HL-60 (cell line): ENCODE measurements around the gene YKT6.
"Not testable (repeated sequence)": the region's sequence is repeated elsewhere in the genome, so short reads cannot be mapped to it uniquely, and the experiment has no call there.

Source experiments
- DNase-seq, 2 experiments: peaks; one replicate each; pipeline ENCODE4 v3.0.0-alpha.2; 2010 to 2020; ENCODE audit warnings: low read depth in 1 of 2, low spot score in 1 of 2
- H3K27ac ChIP-seq: fragments of 250-450 bp; sonication (Bioruptor Pico); replicated peaks from 2 replicates; pipeline ENCODE4 v1.5.1; 2020; ENCODE audit warnings: mild to moderate bottlenecking, moderate library complexity
- H3K27me3 ChIP-seq: fragments of 250-450 bp; sonication (Bioruptor Pico); 2 replicates; pipeline ENCODE4 v1.5.1; 2021; ENCODE audit warnings: mild to moderate bottlenecking, moderate library complexity; ENCODE audit not compliant: insufficient read depth, poor library complexity, severe bottlenecking
- H3K4me3 ChIP-seq: replicated peaks from 2 replicates; pipeline ENCODE4 v1.5.1; 2011; ENCODE audit warnings: mild to moderate bottlenecking, control low read depth, low read length; ENCODE audit not compliant: insufficient read depth
- GABPA ChIP-seq: IDR thresholded peaks from 2 replicates; pipeline ENCODE4 v1.6.1; 2012; ENCODE audit warnings: low read depth
- POLR2AphosphoS5 ChIP-seq: IDR thresholded peaks from 2 replicates; pipeline ENCODE4 v1.6.1; 2012; ENCODE audit warnings: low read depth
- SPI1 ChIP-seq: IDR thresholded peaks from 2 replicates; pipeline ENCODE4 v1.6.1; 2012; ENCODE audit warnings: low read depth, mild to moderate bottlenecking, borderline replicate concordance
- TF ChIP-seq, protein P1 (sequence below): IDR thresholded peaks from one replicate; pipeline ENCODE4 v1.5.1; 2011; ENCODE audit warnings: low read length, control low read depth, inconsistent platforms; ENCODE audit not compliant: insufficient read depth
- TF ChIP-seq, protein P2 (sequence below): IDR thresholded peaks from 2 replicates; pipeline ENCODE4 v1.6.1; 2012; ENCODE audit warnings: low read depth; ENCODE audit not compliant: insufficient replicate concordance

YKT6 gene

DNA sequence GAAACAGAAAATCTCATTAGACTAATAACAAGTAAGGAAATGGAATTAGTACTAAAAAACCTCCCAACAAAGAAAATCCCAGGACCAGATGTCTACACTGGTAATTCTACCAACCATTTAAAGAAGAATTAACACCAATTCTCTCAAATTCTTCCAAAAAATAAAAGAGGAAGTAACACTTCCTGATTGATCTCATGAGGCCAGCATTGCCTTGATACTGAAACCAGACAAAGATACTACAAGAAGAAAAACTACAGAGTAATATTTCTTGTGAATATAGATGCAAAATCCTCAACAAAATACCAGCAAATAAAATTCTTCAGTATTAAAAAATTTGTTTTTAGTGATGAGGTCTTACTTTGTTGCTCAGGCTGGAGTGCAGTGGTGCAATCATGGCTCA, 32.9 kb upstream of the YKT6 start:
- no peak for TF ChIP-seq GABPA
- peak; percentile 12; the same call in 1 of the 2 replicates for TF ChIP-seq SPI1
- TF ChIP-seq, protein P1, sequence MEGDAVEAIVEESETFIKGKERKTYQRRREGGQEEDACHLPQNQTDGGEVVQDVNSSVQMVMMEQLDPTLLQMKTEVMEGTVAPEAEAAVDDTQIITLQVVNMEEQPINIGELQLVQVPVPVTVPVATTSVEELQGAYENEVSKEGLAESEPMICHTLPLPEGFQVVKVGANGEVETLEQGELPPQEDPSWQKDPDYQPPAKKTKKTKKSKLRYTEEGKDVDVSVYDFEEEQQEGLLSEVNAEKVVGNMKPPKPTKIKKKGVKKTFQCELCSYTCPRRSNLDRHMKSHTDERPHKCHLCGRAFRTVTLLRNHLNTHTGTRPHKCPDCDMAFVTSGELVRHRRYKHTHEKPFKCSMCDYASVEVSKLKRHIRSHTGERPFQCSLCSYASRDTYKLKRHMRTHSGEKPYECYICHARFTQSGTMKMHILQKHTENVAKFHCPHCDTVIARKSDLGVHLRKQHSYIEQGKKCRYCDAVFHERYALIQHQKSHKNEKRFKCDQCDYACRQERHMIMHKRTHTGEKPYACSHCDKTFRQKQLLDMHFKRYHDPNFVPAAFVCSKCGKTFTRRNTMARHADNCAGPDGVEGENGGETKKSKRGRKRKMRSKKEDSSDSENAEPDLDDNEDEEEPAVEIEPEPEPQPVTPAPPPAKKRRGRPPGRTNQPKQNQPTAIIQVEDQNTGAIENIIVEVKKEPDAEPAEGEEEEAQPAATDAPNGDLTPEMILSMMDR = no peak
- DNase-seq = peak in 1 of 2 experiments; percentile 22
- H3K27ac ChIP-seq = no peak overlapping the region
- H3K27me3 ChIP-seq = no peaks in the 10 kb centered on the region
- H3K4me3 ChIP-seq = no peak overlapping the region

DNA sequence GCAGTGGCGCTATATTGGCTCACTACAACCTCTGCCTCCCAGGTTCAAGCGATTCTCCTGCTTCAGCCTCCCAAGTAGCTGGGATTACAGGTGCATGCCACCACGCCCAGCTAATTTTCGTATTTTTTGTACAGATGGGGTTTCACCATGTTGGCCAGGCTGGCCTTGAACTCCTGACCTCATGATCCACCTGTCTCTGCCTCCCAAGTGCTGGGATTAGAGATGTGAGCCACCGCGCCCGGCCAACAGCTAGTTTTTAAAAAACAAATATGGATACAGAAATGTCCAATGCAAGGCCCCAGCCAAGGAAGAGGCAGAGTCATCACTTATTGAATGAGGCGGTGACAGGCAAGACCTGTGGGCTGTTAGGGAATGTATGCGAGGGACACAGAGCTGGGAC, 28.9 kb upstream of the YKT6 start:
- not testable (repeated sequence) for H3K27me3 ChIP-seq, H3K4me3 ChIP-seq, DNase-seq, H3K27ac ChIP-seq

DNA sequence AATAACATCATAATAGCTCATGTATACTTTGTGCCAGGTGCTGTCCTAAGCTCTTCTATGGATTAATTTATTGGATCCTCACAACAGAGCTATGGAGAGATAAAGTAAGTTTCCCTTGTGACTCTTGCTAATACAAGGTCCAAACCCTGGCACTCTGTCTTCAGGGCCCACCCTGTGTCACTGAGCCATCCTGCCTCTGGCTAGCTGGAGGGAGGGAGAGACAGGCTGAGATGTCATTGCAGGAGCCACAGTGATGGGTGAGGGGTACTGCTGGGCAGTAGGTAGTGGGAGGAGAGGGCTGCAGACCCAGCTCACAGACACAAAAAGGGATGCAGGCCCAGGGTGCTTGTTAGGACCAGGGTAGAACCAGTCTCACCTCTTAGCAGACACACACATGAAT, 28.4 kb upstream of the YKT6 start:
- H3K27me3 ChIP-seq = no peaks in the 10 kb centered on the region
- no peak overlapping the region for H3K4me3 ChIP-seq
- no peak overlapping the region for H3K27ac ChIP-seq
- no peak for DNase-seq
- TF ChIP-seq, protein P2, sequence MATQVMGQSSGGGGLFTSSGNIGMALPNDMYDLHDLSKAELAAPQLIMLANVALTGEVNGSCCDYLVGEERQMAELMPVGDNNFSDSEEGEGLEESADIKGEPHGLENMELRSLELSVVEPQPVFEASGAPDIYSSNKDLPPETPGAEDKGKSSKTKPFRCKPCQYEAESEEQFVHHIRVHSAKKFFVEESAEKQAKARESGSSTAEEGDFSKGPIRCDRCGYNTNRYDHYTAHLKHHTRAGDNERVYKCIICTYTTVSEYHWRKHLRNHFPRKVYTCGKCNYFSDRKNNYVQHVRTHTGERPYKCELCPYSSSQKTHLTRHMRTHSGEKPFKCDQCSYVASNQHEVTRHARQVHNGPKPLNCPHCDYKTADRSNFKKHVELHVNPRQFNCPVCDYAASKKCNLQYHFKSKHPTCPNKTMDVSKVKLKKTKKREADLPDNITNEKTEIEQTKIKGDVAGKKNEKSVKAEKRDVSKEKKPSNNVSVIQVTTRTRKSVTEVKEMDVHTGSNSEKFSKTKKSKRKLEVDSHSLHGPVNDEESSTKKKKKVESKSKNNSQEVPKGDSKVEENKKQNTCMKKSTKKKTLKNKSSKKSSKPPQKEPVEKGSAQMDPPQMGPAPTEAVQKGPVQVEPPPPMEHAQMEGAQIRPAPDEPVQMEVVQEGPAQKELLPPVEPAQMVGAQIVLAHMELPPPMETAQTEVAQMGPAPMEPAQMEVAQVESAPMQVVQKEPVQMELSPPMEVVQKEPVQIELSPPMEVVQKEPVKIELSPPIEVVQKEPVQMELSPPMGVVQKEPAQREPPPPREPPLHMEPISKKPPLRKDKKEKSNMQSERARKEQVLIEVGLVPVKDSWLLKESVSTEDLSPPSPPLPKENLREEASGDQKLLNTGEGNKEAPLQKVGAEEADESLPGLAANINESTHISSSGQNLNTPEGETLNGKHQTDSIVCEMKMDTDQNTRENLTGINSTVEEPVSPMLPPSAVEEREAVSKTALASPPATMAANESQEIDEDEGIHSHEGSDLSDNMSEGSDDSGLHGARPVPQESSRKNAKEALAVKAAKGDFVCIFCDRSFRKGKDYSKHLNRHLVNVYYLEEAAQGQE = no peak

DNA sequence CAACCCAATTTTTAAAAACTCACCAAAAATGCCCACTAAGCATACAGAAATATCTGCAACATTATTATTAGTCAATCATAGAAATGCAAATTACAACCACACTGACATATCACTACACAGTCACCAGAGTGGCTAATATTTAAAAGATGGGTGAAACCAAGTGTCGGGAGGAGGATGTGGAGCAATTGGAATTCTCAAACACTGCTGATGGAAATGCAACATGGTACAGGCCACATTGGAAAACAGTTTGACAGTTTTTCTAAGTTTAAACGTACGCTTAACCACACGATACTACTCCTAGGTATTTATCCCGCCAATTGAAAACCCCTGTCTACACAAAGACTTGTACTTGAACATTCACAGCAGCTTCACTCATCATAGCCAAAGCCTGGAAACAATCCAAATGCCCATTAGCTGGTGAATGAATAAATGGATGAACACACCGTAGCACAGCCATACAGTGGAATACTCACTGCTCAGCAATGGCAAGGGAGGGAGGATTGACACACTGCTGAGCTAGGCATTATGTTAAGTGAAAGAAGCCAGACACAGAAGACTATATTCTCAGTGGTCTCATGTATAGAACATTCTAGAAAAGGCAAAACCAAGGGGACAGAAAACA, 27.9 kb upstream of the YKT6 start:
- no peak for TF ChIP-seq POLR2AphosphoS5
- no peak for TF ChIP-seq GABPA
- TF ChIP-seq, protein P2 = no peak
- TF ChIP-seq, protein P1 = no peak
- TF ChIP-seq SPI1 = no peak
- Histone ChIP-seq H3K4me3 (no peak overlapping the region), H3K27ac (no peak overlapping the region), H3K27me3 (no peaks in the 10 kb centered on the region)
- no peak for DNase-seq

DNA sequence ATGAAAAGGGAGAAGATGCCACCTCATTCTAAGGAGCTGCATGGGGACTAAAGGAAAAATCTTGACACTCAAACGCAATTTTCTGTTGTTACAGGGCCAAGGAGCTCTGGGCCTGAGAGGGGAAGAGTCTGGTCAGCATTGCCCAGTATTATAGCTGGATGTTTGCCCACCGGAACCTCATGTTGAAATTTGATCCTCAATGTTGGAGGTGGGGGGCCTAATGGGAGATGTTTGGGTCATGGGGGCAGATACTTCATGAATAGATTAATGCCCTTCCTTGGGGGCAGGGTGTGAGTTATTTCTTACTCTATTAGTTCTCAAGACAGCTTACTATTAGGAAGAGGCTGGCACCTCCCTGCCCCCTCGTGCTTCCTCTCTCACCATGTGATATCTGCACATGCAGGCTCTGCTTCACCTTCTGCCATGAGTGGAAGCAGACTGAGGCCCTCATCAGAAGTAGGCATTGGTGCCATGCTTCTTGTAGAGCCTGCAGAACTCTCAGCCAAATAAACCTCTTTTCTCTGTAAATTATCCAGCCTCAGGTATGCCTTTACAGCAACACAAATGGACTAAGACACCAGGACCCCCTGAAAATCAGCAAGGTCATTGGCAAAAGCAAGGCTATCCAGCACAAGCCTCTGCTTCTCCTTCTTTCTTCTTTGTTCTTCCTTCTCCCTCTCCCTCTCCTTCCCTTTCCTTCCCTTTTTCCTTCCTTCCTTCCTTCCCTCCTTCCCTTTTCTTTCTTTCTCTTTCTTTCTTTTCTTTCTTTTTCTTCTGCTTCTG, 26.7 kb upstream of the YKT6 start:
- no peak for TF ChIP-seq POLR2AphosphoS5

DNA sequence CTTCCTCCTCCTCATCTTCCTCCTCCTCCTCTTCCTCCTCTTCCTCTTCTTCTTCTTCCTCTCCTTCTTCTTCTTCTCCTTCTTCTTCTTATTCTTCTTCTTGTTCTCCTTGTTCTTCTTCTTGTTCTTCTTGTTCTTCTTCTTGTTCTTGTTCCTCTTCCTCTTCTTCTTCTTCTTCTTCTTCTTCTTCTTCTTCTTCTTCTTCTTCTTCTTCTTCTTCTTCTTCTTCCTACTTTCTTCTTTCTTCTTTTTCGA, 26.2 kb upstream of the YKT6 start:
- H3K27me3 ChIP-seq, H3K27ac ChIP-seq, H3K4me3 ChIP-seq, DNase-seq: not testable (repeated sequence)

More for the DNA sequence above, 26.7 kb upstream of the YKT6 start:
- Histone ChIP-seq H3K27me3 (no peaks in the 10 kb centered on the region), H3K27ac (no peak overlapping the region), H3K4me3 (no peak overlapping the region)
- no peak for DNase-seq
